GM18519 (cell line): Measurements from ENCODE around the gene LGALS4.
"Not testable (repeated sequence)": the region's sequence is repeated elsewhere in the genome, so short reads cannot be mapped to it uniquely, and the experiment has no call there.

Experiments
- ATAC-seq: cut with Tn5 transposase; IDR thresholded peaks from one replicate; pipeline ENCODE4 v1.9.1; 2021; ENCODE audit warnings: mild to moderate bottlenecking, moderate library complexity; ENCODE audit not compliant: unreplicated experiment, low FRiP score

LGALS4 gene

DNA sequence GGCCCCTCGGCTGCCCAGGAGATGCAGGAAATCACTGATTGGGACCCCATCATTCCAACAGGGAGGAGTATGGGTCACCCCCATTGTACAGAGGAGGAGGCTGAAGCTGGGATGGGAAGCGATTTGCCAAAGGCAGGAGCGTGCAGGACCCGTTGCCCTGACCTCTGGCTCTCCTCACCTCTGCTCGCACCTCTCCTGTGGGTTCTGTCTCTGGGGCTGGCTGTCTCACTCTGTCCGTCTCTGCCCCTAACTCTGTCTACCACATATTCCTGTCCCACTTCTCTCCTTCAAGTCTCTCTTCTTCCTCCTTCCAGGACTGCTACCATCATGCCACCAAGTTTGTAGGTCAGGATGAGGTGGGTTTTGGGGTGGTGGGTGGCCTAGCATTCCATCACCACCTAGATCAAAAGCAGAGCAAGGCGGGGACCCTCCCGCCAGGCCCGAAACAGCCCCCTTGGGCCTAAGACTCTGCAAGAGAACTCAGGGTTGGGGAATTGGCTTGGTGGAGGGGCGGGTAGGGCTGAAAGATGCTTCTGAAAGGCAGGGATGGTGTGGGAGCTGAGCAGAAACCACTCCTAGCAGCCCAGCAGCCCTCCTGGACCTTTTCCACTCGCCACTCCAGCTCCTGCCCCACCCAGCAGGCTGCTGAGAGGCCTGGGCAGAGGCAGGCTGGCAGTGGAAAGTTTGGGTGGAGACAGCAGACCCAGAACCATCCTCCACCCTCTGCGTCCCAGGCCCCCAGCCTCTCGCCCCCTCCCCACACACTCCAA lies 38.4 kb downstream of the LGALS4 start:
- ATAC-seq, result no peak

- no peak for ATAC-seq
Measured at GRCh38 chr19:38773469-38774177, 39.1 kb downstream of the LGALS4 start, which contains the start of gene LGALS7. Gene LGALS7, minus strand, starts transcription at chr19:38773517. Its CDS starts 25 bp downstream, at chr19:38773492.

- ATAC-seq, result not testable (repeated sequence)
Measured at GRCh38 chr19:38771569-38771968, 41.2 kb downstream of the LGALS4 start.

GRCh38 chr19:38770949-38771275 lies 41.8 kb downstream of the LGALS4 start:
- not testable (repeated sequence) for ATAC-seq

DNA sequence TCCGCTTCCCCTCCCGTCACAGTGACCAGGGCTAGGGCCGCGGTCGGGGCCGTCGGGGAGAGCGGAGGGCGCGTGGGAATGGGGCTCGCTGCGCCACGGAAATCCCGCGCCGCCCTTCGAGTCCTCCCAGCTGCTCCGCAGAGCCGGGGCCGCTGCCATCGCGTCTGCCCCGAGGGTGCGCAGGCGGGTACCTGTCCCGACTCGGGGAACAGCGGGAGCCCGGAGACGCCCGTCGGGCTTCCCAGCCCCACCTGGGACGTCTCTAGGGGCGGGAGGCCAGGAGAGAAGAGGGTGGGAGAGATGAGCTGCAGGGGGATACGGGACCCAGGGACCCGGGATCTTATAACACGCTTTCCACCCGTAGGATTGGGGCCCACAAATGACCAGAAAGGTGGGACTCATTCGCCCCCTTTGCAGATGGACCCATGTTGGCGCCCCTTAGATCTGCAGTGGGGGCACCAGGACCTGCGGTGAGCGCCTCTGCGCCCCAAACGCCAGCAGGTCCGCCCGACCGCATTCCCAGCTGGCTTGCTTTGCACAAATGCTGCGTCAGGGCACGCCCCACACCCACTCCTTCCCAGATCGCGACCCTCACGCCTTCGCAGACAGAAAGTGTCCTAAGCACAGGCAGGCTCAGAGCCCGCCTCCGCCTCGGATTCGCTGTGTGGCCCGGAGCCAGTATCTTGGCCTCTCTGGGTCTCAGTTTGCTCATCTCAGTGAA lies 42.4 kb downstream of the LGALS4 start:
- ATAC-seq, result not testable (repeated sequence)

DNA sequence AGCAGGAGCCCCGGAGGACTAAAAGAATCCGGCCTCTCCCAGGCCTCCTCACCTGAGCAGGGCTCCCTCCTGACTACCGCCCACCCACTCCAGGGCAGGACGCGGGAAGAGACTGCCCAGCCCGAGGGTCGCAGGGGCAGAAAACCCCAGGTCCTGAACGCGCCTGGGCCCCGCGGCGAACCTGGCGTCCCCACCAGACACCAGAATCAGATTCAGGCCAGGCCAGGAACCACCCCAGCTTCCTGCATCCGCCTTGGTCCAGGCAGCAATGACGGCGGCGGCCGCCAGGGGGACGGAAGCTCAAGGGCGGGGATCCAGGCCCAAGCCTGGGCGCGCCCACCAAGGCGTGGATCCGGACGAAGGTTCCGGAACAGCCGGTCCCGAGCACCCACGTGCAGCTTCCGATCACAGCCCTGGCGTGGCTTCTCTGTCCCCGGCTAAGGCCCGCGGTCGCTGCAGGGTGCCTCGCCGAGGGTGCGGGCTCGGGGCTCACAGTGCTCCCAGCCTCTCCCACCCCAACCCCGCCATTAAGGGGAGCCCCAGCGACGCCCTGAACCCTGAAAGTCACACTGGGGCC lies 43.0 kb downstream of the LGALS4 start:
- no peak for ATAC-seq

DNA sequence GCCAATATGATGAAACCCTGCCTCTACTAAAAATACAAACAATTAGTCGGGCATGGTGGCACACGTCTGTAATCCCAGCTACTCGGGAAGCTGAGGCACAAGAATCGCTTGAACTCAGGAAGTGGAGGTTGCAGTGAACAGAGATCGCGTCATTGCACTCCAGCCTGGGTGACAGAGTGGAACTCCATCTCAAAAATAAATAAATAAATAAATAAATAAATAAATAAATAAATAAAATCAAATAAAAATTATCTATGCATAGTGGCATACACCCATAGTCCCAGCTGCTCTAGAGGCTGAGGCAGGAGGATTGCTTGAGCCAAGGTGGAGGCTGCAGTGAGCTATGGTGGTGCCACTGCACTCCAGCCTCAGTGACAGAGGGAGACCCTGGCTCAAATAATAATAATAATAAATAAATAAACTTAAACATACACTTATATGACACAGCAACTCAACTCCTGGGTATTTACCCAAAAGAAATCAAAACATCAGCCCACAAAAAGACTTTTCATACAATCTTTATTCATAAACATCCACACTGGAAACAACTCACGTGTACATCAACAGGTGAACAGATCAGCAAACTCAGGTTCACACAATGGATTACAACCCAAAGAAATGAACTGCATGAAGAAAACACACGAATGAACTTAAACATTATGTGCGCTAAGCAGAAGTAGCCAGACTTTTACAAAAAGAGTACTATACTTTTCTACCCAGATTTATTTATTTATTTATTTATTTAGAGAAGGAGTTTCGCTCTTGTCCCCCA lies 46.3 kb downstream of the LGALS4 start:
- ATAC-seq, result no peak

GRCh38 chr19:38765214-38765613 lies 47.5 kb downstream of the LGALS4 start:
- ATAC-seq, result no peak

- no peak for ATAC-seq
Measured at GRCh38 chr19:38763795-38764220, 48.9 kb downstream of the LGALS4 start.

GRCh38 chr19:38761884-38762389 lies 50.8 kb downstream of the LGALS4 start:
- ATAC-seq, result not testable (repeated sequence)

DNA sequence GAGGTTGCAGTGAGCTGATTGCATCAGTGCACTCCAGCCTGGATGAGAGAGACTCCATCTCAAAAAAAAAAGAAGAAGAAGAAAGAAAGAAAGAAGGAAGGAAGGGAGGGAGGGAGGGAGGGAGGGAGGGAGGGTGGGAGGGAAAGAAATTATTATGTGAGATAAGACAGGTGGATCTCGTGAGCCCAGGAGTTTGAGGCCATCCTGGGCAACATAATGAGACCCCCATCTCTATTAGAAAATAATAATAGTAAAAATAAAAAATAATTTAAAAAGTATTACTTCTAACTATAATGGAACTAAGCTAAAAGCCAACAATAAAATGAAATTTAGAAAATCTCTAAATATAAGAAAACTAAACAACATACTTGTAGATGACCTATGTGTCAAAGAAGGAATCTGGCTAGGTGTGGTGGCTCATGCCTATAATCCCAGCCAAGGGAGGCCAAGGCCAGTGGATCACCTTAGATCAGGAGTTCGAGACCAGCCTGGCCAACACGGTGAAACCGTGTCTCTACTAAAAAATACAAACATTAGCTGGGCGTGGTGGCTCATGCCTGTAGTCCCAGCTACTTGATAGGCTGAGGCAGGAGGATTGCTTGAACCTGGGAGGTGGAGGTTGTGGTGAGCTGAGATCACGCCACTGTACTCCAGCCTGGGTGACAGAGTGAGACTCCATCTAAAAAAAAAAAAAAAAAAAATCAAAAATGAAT lies 51.8 kb downstream of the LGALS4 start:
- not testable (repeated sequence) for ATAC-seq

GRCh38 chr19:38759590-38760003 lies 53.1 kb downstream of the LGALS4 start:
- no peak for ATAC-seq

DNA sequence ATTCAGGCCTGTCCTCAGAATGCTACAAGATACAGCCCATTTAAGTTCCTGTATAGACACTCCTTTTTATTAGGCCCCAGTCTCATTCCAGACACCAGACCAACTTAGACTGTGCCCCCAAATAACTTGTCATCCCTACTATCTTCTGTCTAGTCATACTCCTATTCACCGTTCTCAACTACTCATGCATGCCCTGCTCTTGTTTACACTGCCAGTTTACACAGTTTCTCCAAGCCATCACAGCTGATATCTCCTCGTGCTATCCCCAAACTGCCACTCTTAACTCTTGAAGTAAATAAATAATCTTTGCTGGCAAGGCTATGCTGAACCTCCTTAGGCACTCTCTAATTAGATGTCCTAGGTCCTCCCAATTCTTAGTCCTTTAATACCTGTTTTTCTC lies 58.5 kb downstream of the LGALS4 start:
- not testable (repeated sequence) for ATAC-seq

DNA sequence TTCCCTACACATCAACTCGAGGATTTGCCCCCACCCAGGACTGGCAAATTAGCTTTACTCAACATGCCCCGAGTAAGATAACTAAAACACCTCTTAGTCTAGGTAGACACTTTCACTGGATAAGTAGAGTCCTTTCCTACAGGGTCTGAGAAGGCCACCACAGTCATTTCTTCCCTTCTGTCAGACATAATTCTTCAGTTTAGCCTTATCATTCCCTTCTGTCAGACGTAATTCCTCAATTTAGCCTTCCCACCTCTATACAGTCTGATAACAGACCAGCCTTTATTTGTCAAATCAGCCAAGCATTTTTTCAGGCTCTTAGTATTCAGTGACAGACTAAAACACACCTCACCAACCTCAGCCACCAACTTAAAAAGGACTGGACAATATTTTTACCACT lies 59.0 kb downstream of the LGALS4 start:
- ATAC-seq, result not testable (repeated sequence)
